GM21367 (cell line): Measurements from ENCODE around the gene RGPD8.
"Not testable (repeated sequence)": the region's sequence is repeated elsewhere in the genome, so short reads cannot be mapped to it uniquely, and the experiment has no call there.

Experiments used
- ATAC-seq: cut with Tn5 transposase; IDR thresholded peaks from one replicate; pipeline ENCODE4 v1.9.1; 2021; ENCODE audit not compliant: unreplicated experiment

Gene RGPD8

GRCh38 chr2:112433480-112433879 lies at the start of gene RGPD8:
Gene RGPD8 (minus strand): TSS chr2:112433645. CDS start chr2:112433453, 192 bp downstream.
- ATAC-seq = peak; percentile 94

- ATAC-seq = no peak
Observed at GRCh38 chr2:112483042-112483473, 49.6 kb upstream of the RGPD8 start.

- ATAC-seq = peak; percentile 6
Observed at GRCh38 chr2:112482309-112483041, 49.0 kb upstream of the RGPD8 start.

GRCh38 chr2:112481528-112482233 lies 48.2 kb upstream of the RGPD8 start, which contains the start of gene TTL:
Gene TTL (plus strand): TSS chr2:112482156. CDS start chr2:112482345, 189 bp downstream.
- peak; percentile 62 for ATAC-seq

GRCh38 chr2:112481050-112481527 lies 47.6 kb upstream of the RGPD8 start:
- peak; percentile 67 for ATAC-seq

- no peak for ATAC-seq
Observed at GRCh38 chr2:112480530-112481049, 47.1 kb upstream of the RGPD8 start.

- ATAC-seq = no peak
Observed at GRCh38 chr2:112476434-112476833, 43.0 kb upstream of the RGPD8 start.

GRCh38 chr2:112474844-112475486 lies 41.5 kb upstream of the RGPD8 start:
- no peak for ATAC-seq

- no peak for ATAC-seq
Observed at GRCh38 chr2:112472547-112473263, 39.3 kb upstream of the RGPD8 start.

- ATAC-seq = no peak
Observed at GRCh38 chr2:112465382-112465781, 31.9 kb upstream of the RGPD8 start.

- no peak for ATAC-seq
Observed at GRCh38 chr2:112463256-112463655, 29.8 kb upstream of the RGPD8 start.

- ATAC-seq = no peak
Observed at GRCh38 chr2:112462178-112462577, 28.7 kb upstream of the RGPD8 start.

GRCh38 chr2:112459372-112459771 lies 25.9 kb upstream of the RGPD8 start:
- ATAC-seq = no peak

GRCh38 chr2:112454586-112454985 lies 21.1 kb upstream of the RGPD8 start:
- no peak for ATAC-seq

GRCh38 chr2:112451317-112451716 lies 17.9 kb upstream of the RGPD8 start:
- no peak for ATAC-seq

- ATAC-seq = no peak
Observed at GRCh38 chr2:112449854-112450253, 16.4 kb upstream of the RGPD8 start.

- ATAC-seq = not testable (repeated sequence)
Observed at GRCh38 chr2:112444256-112444655, 10.8 kb upstream of the RGPD8 start.

- ATAC-seq = not testable (repeated sequence)
Observed at GRCh38 chr2:112438603-112439261, 5.3 kb upstream of the RGPD8 start.

- not testable (repeated sequence) for ATAC-seq
Observed at GRCh38 chr2:112437405-112437831, 4.0 kb upstream of the RGPD8 start.

- ATAC-seq = not testable (repeated sequence)
Observed at GRCh38 chr2:112436993-112437392, 3.5 kb upstream of the RGPD8 start.
